Activated naive CD4-positive, alpha-beta T cell treated with anti-CD3 and anti-CD28 coated beads, Interleukin-2, amount 10 ng/mL, durations not matched to agents 7 days and 5 days (primary cell): ENCODE data around the gene ATP2A3.

Experiments used
- CTCF ChIA-PET: fragments of 350-600 bp; sonication (Branson Sonifier 250); formaldehyde crosslinking; loops from one replicate; lab custom pipeline; 2021; ENCODE audit warnings: antibody characterized with exemption; lab: Charles Lee
- DNase-seq: peaks from one replicate; pipeline ENCODE4 v3.0.0-alpha.2; 2020
- H3K27ac Mint-ChIP-seq: one replicate; pipeline ENCODE4 v1.8.0; 2021; ENCODE audit warnings: mild to moderate bottlenecking, moderate library complexity, mixed read lengths
- H3K27me3 Mint-ChIP-seq: one replicate; pipeline ENCODE4 v1.8.0; 2021; ENCODE audit warnings: mild to moderate bottlenecking, mixed read lengths
- H3K36me3 Mint-ChIP-seq: one replicate; pipeline ENCODE4 v1.8.0; 2021; ENCODE audit warnings: mixed read lengths
- H3K4me1 Mint-ChIP-seq: one replicate; pipeline ENCODE4 v1.8.0; 2021; ENCODE audit warnings: mixed read lengths
- H3K4me3 Mint-ChIP-seq: one replicate; pipeline ENCODE4 v1.8.0; 2021; ENCODE audit warnings: mild to moderate bottlenecking, moderate library complexity, mixed read lengths
- H3K9me3 Mint-ChIP-seq: one replicate; pipeline ENCODE4 v1.8.0; 2021; ENCODE audit warnings: mixed read lengths

The ATP2A3 gene

GRCh38 chr17:3962217-3962964 lies 1.8 kb downstream of the ATP2A3 start:
- DNase-seq, result no peak
- CTCF ChIA-PET, result interaction anchor here (0.6 to 2.8 kb wide), 3 partner anchors 17 to 49 kb away, joined by 3 to 11 read pairs (median 4); no protein-coding TSS in a partner anchor

GRCh38 chr17:3961564-3962047 lies 2.6 kb downstream of the ATP2A3 start:
- Mint-ChIP-seq H3K27me3 (peaks cover under 1% of the 10 kb centered on the region), H3K27ac (peak overlapping the region; percentile 85), H3K36me3 (peaks cover 50% of the 10 kb centered on the region), H3K9me3 (no peaks in the 10 kb centered on the region), H3K4me3 (peak overlapping the region; percentile 85), H3K4me1 (peaks cover 65% of the 10 kb centered on the region)
- DNase-seq, result peak; percentile 51
- CTCF ChIA-PET, result interaction anchor here (0.6 to 2.8 kb wide), 4 partner anchors 16 to 48 kb away, joined by 3 to 11 read pairs (median 4); no protein-coding TSS in a partner anchor

More at GRCh38 chr17:3962217-3962964, 1.8 kb downstream of the ATP2A3 start:
- Mint-ChIP-seq H3K27me3 (peaks cover 6% of the 10 kb centered on the region), H3K9me3 (no peaks in the 10 kb centered on the region), H3K4me1 (peaks cover 62% of the 10 kb centered on the region), H3K36me3 (peaks cover 42% of the 10 kb centered on the region), H3K4me3 (peak overlapping the region; percentile 85), H3K27ac (peak overlapping the region; percentile 85)

GRCh38 chr17:3960764-3961163 lies 3.5 kb downstream of the ATP2A3 start:
- Mint-ChIP-seq H3K36me3 (peaks cover 57% of the 10 kb centered on the region), H3K9me3 (no peaks in the 10 kb centered on the region), H3K27ac (peak overlapping the region; percentile 19), H3K27me3 (no peaks in the 10 kb centered on the region), H3K4me3 (peak overlapping the region; percentile 34), H3K4me1 (peaks cover 63% of the 10 kb centered on the region)
- DNase-seq, result no peak
- CTCF ChIA-PET, result interaction anchor here (0.9 to 2.8 kb wide), 2 partner anchors 43 to 47 kb away, joined by 4 to 11 read pairs; no protein-coding TSS in a partner anchor

- Mint-ChIP-seq H3K4me3 (peak overlapping the region; percentile 34), H3K27ac (peak overlapping the region; percentile 19), H3K4me1 (peaks cover 57% of the 10 kb centered on the region), H3K27me3 (no peaks in the 10 kb centered on the region), H3K36me3 (peaks cover 57% of the 10 kb centered on the region), H3K9me3 (no peaks in the 10 kb centered on the region)
- DNase-seq, result no peak
- CTCF ChIA-PET, result no interaction called here
Observed at GRCh38 chr17:3959921-3960601, 4.2 kb downstream of the ATP2A3 start.

GRCh38 chr17:3959295-3959899 lies 4.8 kb downstream of the ATP2A3 start:
- no peak for DNase-seq
- no peak overlapping the region for H3K4me3 Mint-ChIP-seq
- CTCF ChIA-PET, result no interaction called here
- peaks cover 55% of the 10 kb centered on the region for H3K4me1 Mint-ChIP-seq
- no peaks in the 10 kb centered on the region for H3K27me3 Mint-ChIP-seq
- no peaks in the 10 kb centered on the region for H3K9me3 Mint-ChIP-seq
- H3K27ac Mint-ChIP-seq, result peak overlapping the region; percentile 70
- peaks cover 57% of the 10 kb centered on the region for H3K36me3 Mint-ChIP-seq

GRCh38 chr17:3957735-3958599 lies 6.3 kb downstream of the ATP2A3 start:
- H3K4me1 Mint-ChIP-seq, result peaks cover 52% of the 10 kb centered on the region
- DNase-seq, result no peak
- H3K27ac Mint-ChIP-seq, result peak overlapping the region; percentile 7
- H3K36me3 Mint-ChIP-seq, result peaks cover 53% of the 10 kb centered on the region
- CTCF ChIA-PET, result interaction anchor here (1.2 kb wide), 1 partner anchor 45 kb away, joined by 3 read pairs; no protein-coding TSS in a partner anchor
- H3K27me3 Mint-ChIP-seq, result no peaks in the 10 kb centered on the region
- no peaks in the 10 kb centered on the region for H3K9me3 Mint-ChIP-seq
- no peak overlapping the region for H3K4me3 Mint-ChIP-seq

- Mint-ChIP-seq H3K36me3 (peaks cover 50% of the 10 kb centered on the region), H3K9me3 (no peaks in the 10 kb centered on the region), H3K27ac (no peak overlapping the region), H3K4me3 (no peak overlapping the region), H3K27me3 (no peaks in the 10 kb centered on the region), H3K4me1 (peaks cover 42% of the 10 kb centered on the region)
- DNase-seq, result no peak
- CTCF ChIA-PET, result interaction anchor here (0.6 to 1.2 kb wide), 2 partner anchors 44 to 1493 kb away, joined by 3 read pairs; no protein-coding TSS in a partner anchor
Observed at GRCh38 chr17:3956983-3957382, 7.3 kb downstream of the ATP2A3 start.

GRCh38 chr17:3956327-3956957 lies 7.8 kb downstream of the ATP2A3 start:
- peaks cover 37% of the 10 kb centered on the region for H3K4me1 Mint-ChIP-seq

GRCh38 chr17:3955673-3955988 lies 8.6 kb downstream of the ATP2A3 start:
- Mint-ChIP-seq H3K4me1 (peaks cover 29% of the 10 kb centered on the region), H3K36me3 (peaks cover 42% of the 10 kb centered on the region), H3K27me3 (no peaks in the 10 kb centered on the region), H3K27ac (no peak overlapping the region), H3K4me3 (no peak overlapping the region), H3K9me3 (no peaks in the 10 kb centered on the region)
- DNase-seq, result no peak
- CTCF ChIA-PET, result no interaction called here

More at GRCh38 chr17:3956327-3956957, 7.8 kb downstream of the ATP2A3 start:
- CTCF ChIA-PET, result interaction anchor here (0.6 to 1.2 kb wide), 3 partner anchors 43 to 1492 kb away, joined by 3 read pairs; no protein-coding TSS in a partner anchor
- Mint-ChIP-seq H3K9me3 (no peaks in the 10 kb centered on the region), H3K27me3 (no peaks in the 10 kb centered on the region), H3K4me3 (no peak overlapping the region), H3K27ac (no peak overlapping the region), H3K36me3 (peaks cover 48% of the 10 kb centered on the region)
- no peak for DNase-seq

- H3K36me3 Mint-ChIP-seq, result peaks cover 41% of the 10 kb centered on the region
- CTCF ChIA-PET, result no interaction called here
- no peaks in the 10 kb centered on the region for H3K9me3 Mint-ChIP-seq
- H3K4me3 Mint-ChIP-seq, result no peak overlapping the region
- peaks cover 23% of the 10 kb centered on the region for H3K4me1 Mint-ChIP-seq
- no peak overlapping the region for H3K27ac Mint-ChIP-seq
- no peak for DNase-seq
- no peaks in the 10 kb centered on the region for H3K27me3 Mint-ChIP-seq
Observed at GRCh38 chr17:3954976-3955672, 9.1 kb downstream of the ATP2A3 start.

GRCh38 chr17:3954086-3954485 lies 10.2 kb downstream of the ATP2A3 start:
- DNase-seq, result no peak
- no peaks in the 10 kb centered on the region for H3K27me3 Mint-ChIP-seq
- peaks cover 14% of the 10 kb centered on the region for H3K4me1 Mint-ChIP-seq
- H3K9me3 Mint-ChIP-seq, result no peaks in the 10 kb centered on the region
- no peak overlapping the region for H3K4me3 Mint-ChIP-seq
- CTCF ChIA-PET, result interaction anchor here (1.5 kb wide), 1 partner anchor 40 kb away, joined by 4 read pairs; no protein-coding TSS in a partner anchor
- peaks cover 40% of the 10 kb centered on the region for H3K36me3 Mint-ChIP-seq
- H3K27ac Mint-ChIP-seq, result no peak overlapping the region

- Mint-ChIP-seq H3K4me1 (peaks cover 14% of the 10 kb centered on the region), H3K36me3 (peaks cover 41% of the 10 kb centered on the region), H3K27me3 (no peaks in the 10 kb centered on the region), H3K9me3 (no peaks in the 10 kb centered on the region), H3K4me3 (no peak overlapping the region), H3K27ac (no peak overlapping the region)
- CTCF ChIA-PET, result interaction anchor here (1.5 kb wide), 1 partner anchor 40 kb away, joined by 4 read pairs; no protein-coding TSS in a partner anchor
- DNase-seq, result no peak
Observed at GRCh38 chr17:3953542-3953941, 10.7 kb downstream of the ATP2A3 start.
